ENCODE data around the gene ZC3H4.

GRCh38 chr19:47069795-47070194 lies 43.8 kb downstream of the ZC3H4 start:
- TF ChIP-seq POLR2A (IDR thresholded peaks at IDR 0.05; ENCODE audit: low read length) (no peak), GATA1 (IDR thresholded peaks at IDR 0.05; ENCODE audit: low read depth, low read length) (no peak)

Data from erythroblast (primary cell).